ENCODE data around the gene CDH6. TPM values are rescaled to one million over a fixed set of nuclear protein-coding genes. Genes with fewer than 3 reads are reported as not detected.

Gene CDH6
- total and polyA plus RNA-seq, 2 of the 13 experiments (the other 11 are each of a cell fraction or from before 2014, with no cell fraction given), result not detected

DNA sequence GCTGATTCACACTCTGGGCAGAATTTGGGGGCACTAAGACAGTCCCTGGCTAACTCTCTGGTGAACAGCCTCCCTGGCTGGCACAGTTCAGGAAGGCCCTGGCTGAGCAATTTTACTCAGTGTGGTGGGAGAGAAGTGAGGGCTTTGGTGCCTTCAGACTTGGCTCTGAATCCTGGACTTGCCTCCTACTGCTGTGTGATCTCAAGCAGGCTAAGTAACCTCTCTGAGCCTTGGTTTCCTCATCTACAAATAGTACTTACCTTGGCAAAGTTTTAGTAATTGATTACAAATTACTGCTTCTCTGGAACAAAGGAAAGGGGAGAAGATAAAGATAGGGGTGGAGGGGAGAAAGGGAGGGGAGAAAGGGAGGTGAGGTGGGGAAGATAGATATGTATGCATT, 184.7 kb downstream of the CDH6 start (continued):
- no peak for TF ChIP-seq PAXIP1 (CRISPR knock-in tag; conservative IDR thresholded peaks at IDR 0.05)
